Measurements from ENCODE around the gene LAMB1.
A peak's percentile ranks its signal among the peaks of the same experiment; 100 is the strongest.
"Not testable (repeated sequence)": the region's sequence is repeated elsewhere in the genome, so short reads cannot be mapped to it uniquely, and the experiment has no call there.

The LAMB1 gene

GRCh38 chr7:108002726-108003598 lies at the start of gene LAMB1:
LAMB1 (minus strand) TSS chr7:108003161; CDS start chr7:108002885, 276 bp downstream.
- no peak for DNase-seq (ENCODE audit: low read depth)

- no peak for DNase-seq (ENCODE audit: low read depth)
Measured at GRCh38 chr7:108051454-108051853, 48.5 kb upstream of the LAMB1 start.

GRCh38 chr7:108049962-108050361 lies 47.0 kb upstream of the LAMB1 start:
- no peak for DNase-seq (ENCODE audit: low read depth)

GRCh38 chr7:108048422-108048821 lies 45.5 kb upstream of the LAMB1 start:
- no peak for DNase-seq (ENCODE audit: low read depth)

GRCh38 chr7:108046952-108047506 lies 44.1 kb upstream of the LAMB1 start:
- no peak for DNase-seq (ENCODE audit: low read depth)

- DNase-seq (ENCODE audit: low read depth) = no peak
Measured at GRCh38 chr7:108045669-108046068, 42.7 kb upstream of the LAMB1 start.

- peak; percentile 16 for DNase-seq (ENCODE audit: low read depth)
Measured at GRCh38 chr7:108045154-108045553, 42.2 kb upstream of the LAMB1 start.

GRCh38 chr7:108044345-108044744 lies 41.4 kb upstream of the LAMB1 start:
- DNase-seq (ENCODE audit: low read depth) = no peak

- DNase-seq (ENCODE audit: low read depth) = no peak
Measured at GRCh38 chr7:108038986-108039385, 36.0 kb upstream of the LAMB1 start.

- DNase-seq (ENCODE audit: low read depth) = no peak
Measured at GRCh38 chr7:108037741-108038140, 34.8 kb upstream of the LAMB1 start.

- no peak for DNase-seq (ENCODE audit: low read depth)
Measured at GRCh38 chr7:108037140-108037539, 34.2 kb upstream of the LAMB1 start.

GRCh38 chr7:108034586-108034985 lies 31.6 kb upstream of the LAMB1 start:
- DNase-seq (ENCODE audit: low read depth) = no peak

- DNase-seq (ENCODE audit: low read depth) = no peak
Measured at GRCh38 chr7:108033776-108034497, 31.0 kb upstream of the LAMB1 start.

GRCh38 chr7:108033309-108033708 lies 30.3 kb upstream of the LAMB1 start:
- DNase-seq (ENCODE audit: low read depth) = not testable (repeated sequence)

- no peak for DNase-seq (ENCODE audit: low read depth)
Measured at GRCh38 chr7:108030516-108030915, 27.6 kb upstream of the LAMB1 start.

GRCh38 chr7:108029034-108029433 lies 26.1 kb upstream of the LAMB1 start:
- DNase-seq (ENCODE audit: low read depth) = no peak

- DNase-seq (ENCODE audit: low read depth) = no peak
Measured at GRCh38 chr7:108028111-108028510, 25.1 kb upstream of the LAMB1 start.

- DNase-seq (ENCODE audit: low read depth) = no peak
Measured at GRCh38 chr7:108027239-108027638, 24.3 kb upstream of the LAMB1 start.

- no peak for DNase-seq (ENCODE audit: low read depth)
Measured at GRCh38 chr7:108026647-108027046, 23.7 kb upstream of the LAMB1 start.

- no peak for DNase-seq (ENCODE audit: low read depth)
Measured at GRCh38 chr7:108026116-108026515, 23.2 kb upstream of the LAMB1 start.

GRCh38 chr7:108024538-108024937 lies 21.6 kb upstream of the LAMB1 start:
- DNase-seq (ENCODE audit: low read depth) = no peak

GRCh38 chr7:108020585-108020984 lies 17.6 kb upstream of the LAMB1 start:
- no peak for DNase-seq (ENCODE audit: low read depth)

GRCh38 chr7:108018668-108019067 lies 15.7 kb upstream of the LAMB1 start:
- no peak for DNase-seq (ENCODE audit: low read depth)
